ENCODE measurements around the gene OSBPL10. TPM values are rescaled to one million over a fixed set of nuclear protein-coding genes. Genes with fewer than 3 reads are reported as not detected.

The OSBPL10 gene
- total RNA-seq, 1 experiment from 2014 or later: 48.0 TPM

DNA sequence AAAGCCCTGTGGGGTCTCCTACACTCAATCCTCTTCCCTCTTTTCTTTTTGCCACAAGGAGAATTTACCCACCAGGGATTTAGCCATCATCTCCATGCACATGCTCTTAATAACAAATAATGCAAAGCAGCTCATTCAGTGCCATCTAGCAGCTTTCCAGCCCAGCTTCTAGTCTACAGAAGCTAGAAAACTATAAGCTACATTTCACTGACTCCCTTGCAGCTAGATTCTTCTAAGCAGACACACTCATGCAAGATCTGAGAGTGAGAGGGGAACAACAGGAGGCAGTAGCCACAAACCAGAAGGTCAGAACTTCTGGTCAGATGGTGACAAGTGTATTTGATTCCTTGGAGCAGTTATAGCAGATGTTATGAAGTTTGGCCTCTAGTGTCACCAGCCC lies 25.5 kb downstream of the OSBPL10 start:
- DNase-seq: no peak
- intact Hi-C loops (cut with micrococcal nuclease): no loop called here
- POLR2A ChIA-PET (ENCODE audit: unreplicated experiment): no interaction called here

DNA sequence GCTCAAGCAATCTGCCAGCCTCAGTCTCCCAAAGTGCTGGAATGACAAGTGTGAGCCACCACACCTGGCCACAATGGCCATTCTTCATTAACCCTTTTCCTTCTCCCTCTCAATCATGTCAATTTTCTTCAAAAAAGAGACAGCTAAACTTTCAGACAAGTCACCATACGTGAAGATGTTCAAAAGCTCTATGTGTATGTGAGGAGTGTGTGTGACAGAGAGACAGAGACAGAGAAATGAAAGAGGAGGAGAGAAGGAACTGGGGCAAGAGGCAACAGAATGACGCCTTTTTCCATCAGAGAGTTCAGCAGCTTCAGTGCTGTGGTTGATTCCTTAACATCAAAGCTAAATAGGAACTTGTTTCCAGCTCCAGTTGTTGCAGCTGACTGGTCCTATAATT lies 27.4 kb downstream of the OSBPL10 start:
- no peak overlapping the region for H3K4me2 ChIP-seq (ENCODE audit: low read length)
- H3K4me1 ChIP-seq (ENCODE audit: insufficient read depth, low read length): peaks cover 2% of the 10 kb centered on the region
- no peak overlapping the region for H3K9ac ChIP-seq (ENCODE audit: low read length)
- CTCF ChIA-PET: no interaction called here
- H3F3A ChIP-seq (ENCODE audit: low read length, unreplicated experiment): no peaks in the 10 kb centered on the region
- no TSS peak for BruUV-seq (replicated peaks)
- no peak overlapping the region for H3K27ac ChIP-seq (ENCODE audit: low read length)
- no peak for TF ChIP-seq CTCF (conservative IDR thresholded peaks at IDR 0.05; ENCODE audit: low read depth, low read length)
- no peak for TF ChIP-seq EZH2 (IDR thresholded peaks at IDR 0.05; ENCODE audit: low read length, unreplicated experiment)
- no peak for TF ChIP-seq EZH2phosphoT487 (IDR thresholded peaks at IDR 0.05; ENCODE audit: borderline replicate concordance, low read length)
- H3K27me3 ChIP-seq (ENCODE audit: low read length): no peaks in the 10 kb centered on the region
- POLR2A ChIA-PET (ENCODE audit: unreplicated experiment): no interaction called here
- ATAC-seq (no peak), DNase-seq (no peak)
- H3K4me3 ChIP-seq (ENCODE audit: low read length): no peak overlapping the region
- no peaks in the 10 kb centered on the region for H3K9me2 ChIP-seq (replicated peaks; ENCODE audit: low read length)
- peaks cover 9% of the 10 kb centered on the region; the same call in 1 of the 2 replicates for H4K20me1 ChIP-seq (ENCODE audit: low read length)
- no peaks in the 10 kb centered on the region for H3K9me3 ChIP-seq (ENCODE audit: low read length)
- no peak overlapping the region for H2AFZ ChIP-seq (ENCODE audit: low read length)
- peaks cover 5% of the 10 kb centered on the region; the same call in 1 of the 2 replicates for H3K36me3 ChIP-seq (ENCODE audit: low read depth, low read length)
- peaks cover 84% of the 10 kb centered on the region for H3K79me2 ChIP-seq (ENCODE audit: low read length)
- intact Hi-C loops (cut with micrococcal nuclease): no loop called here

More for the DNA sequence above, 25.5 kb downstream of the OSBPL10 start:
- H3K27ac ChIP-seq (ENCODE audit: low read length): no peak overlapping the region
- TF ChIP-seq CTCF (conservative IDR thresholded peaks at IDR 0.05; ENCODE audit: low read depth, low read length): no peak
- no peak for TF ChIP-seq EZH2phosphoT487 (IDR thresholded peaks at IDR 0.05; ENCODE audit: borderline replicate concordance, low read length)
- no peak for TF ChIP-seq EZH2 (IDR thresholded peaks at IDR 0.05; ENCODE audit: low read length, unreplicated experiment)
- H3K9me2 ChIP-seq (replicated peaks; ENCODE audit: low read length): no peaks in the 10 kb centered on the region
- no TSS peak for BruUV-seq (replicated peaks)
- H3K27me3 ChIP-seq (ENCODE audit: low read length): no peaks in the 10 kb centered on the region
- H3F3A ChIP-seq (ENCODE audit: low read length, unreplicated experiment): no peaks in the 10 kb centered on the region
- peaks cover 87% of the 10 kb centered on the region for H3K79me2 ChIP-seq (ENCODE audit: low read length)
- peaks cover 10% of the 10 kb centered on the region; the same call in 1 of the 2 replicates for H4K20me1 ChIP-seq (ENCODE audit: low read length)
- no peak overlapping the region for H2AFZ ChIP-seq (ENCODE audit: low read length)
- no peak overlapping the region for H3K4me2 ChIP-seq (ENCODE audit: low read length)
- H3K9me3 ChIP-seq (ENCODE audit: low read length): no peaks in the 10 kb centered on the region
- peaks cover 15% of the 10 kb centered on the region for H3K4me1 ChIP-seq (ENCODE audit: insufficient read depth, low read length)
- peaks cover 5% of the 10 kb centered on the region; the same call in 1 of the 2 replicates for H3K36me3 ChIP-seq (ENCODE audit: low read depth, low read length)
- CTCF ChIA-PET: no interaction called here
- ATAC-seq: no peak
- no peak overlapping the region for H3K9ac ChIP-seq (ENCODE audit: low read length)
- H3K4me3 ChIP-seq (ENCODE audit: low read length): no peak overlapping the region

GRCh38 chr3:31953091-31953490 lies 28.0 kb downstream of the OSBPL10 start:
- Histone ChIP-seq H3K36me3 (ENCODE audit: low read depth, low read length) (peaks cover 5% of the 10 kb centered on the region; the same call in 1 of the 2 replicates), H3K27me3 (ENCODE audit: low read length) (no peaks in the 10 kb centered on the region), H4K20me1 (ENCODE audit: low read length) (peaks cover 9% of the 10 kb centered on the region; the same call in 1 of the 2 replicates), H3K79me2 (ENCODE audit: low read length) (peaks cover 84% of the 10 kb centered on the region), H3K27ac (ENCODE audit: low read length) (no peak overlapping the region), H3F3A (ENCODE audit: low read length, unreplicated experiment) (no peaks in the 10 kb centered on the region), H2AFZ (ENCODE audit: low read length) (no peak overlapping the region), H3K4me1 (ENCODE audit: insufficient read depth, low read length) (no peaks in the 10 kb centered on the region), H3K9me2 (replicated peaks; ENCODE audit: low read length) (no peaks in the 10 kb centered on the region), H3K4me3 (ENCODE audit: low read length) (no peak overlapping the region), H3K9ac (ENCODE audit: low read length) (no peak overlapping the region), H3K4me2 (ENCODE audit: low read length) (no peak overlapping the region), H3K9me3 (ENCODE audit: low read length) (no peaks in the 10 kb centered on the region)
- TF ChIP-seq CTCF (conservative IDR thresholded peaks at IDR 0.05; ENCODE audit: low read depth, low read length): no peak
- TF ChIP-seq EZH2phosphoT487 (IDR thresholded peaks at IDR 0.05; ENCODE audit: borderline replicate concordance, low read length): no peak
- no peak for TF ChIP-seq EZH2 (IDR thresholded peaks at IDR 0.05; ENCODE audit: low read length, unreplicated experiment)
- ChIA-PET CTCF (no interaction called here), POLR2A (ENCODE audit: unreplicated experiment) (no interaction called here)
- ATAC-seq (no peak), DNase-seq (no peak)
- no TSS peak for BruUV-seq (replicated peaks)
- intact Hi-C loops (cut with micrococcal nuclease): no loop called here

All from PC-3 (cell line).